ENCODE results near the gene SFXN4.
"Not testable (repeated sequence)": the region's sequence is repeated elsewhere in the genome, so short reads cannot be mapped to it uniquely, and the experiment has no call there.

SFXN4 gene

GRCh38 chr10:119190954-119191785 lies 25.7 kb upstream of the SFXN4 start:
- no peak for DNase-seq (ENCODE audit: low read depth)

- no peak for DNase-seq (ENCODE audit: low read depth)
Measured at GRCh38 chr10:119190353-119190752, 24.8 kb upstream of the SFXN4 start.

GRCh38 chr10:119189811-119190282 lies 24.3 kb upstream of the SFXN4 start:
- DNase-seq (ENCODE audit: low read depth), result no peak

GRCh38 chr10:119183664-119184412 lies 18.3 kb upstream of the SFXN4 start:
- no peak for DNase-seq (ENCODE audit: low read depth)

- DNase-seq (ENCODE audit: low read depth), result not testable (repeated sequence)
Measured at GRCh38 chr10:119180850-119181400, 15.4 kb upstream of the SFXN4 start.

GRCh38 chr10:119178372-119179119 lies 13.0 kb upstream of the SFXN4 start, which contains the start of gene PRDX3:
Gene PRDX3 (minus strand): TSS chr10:119178812. CDS start chr10:119178790, 22 bp downstream.
- peak; percentile 88 for DNase-seq (ENCODE audit: low read depth)

GRCh38 chr10:119177708-119178371 lies 12.3 kb upstream of the SFXN4 start:
- DNase-seq (ENCODE audit: low read depth), result no peak

- no peak for DNase-seq (ENCODE audit: low read depth)
Measured at GRCh38 chr10:119176166-119176565, 10.7 kb upstream of the SFXN4 start.

GRCh38 chr10:119174109-119174508 lies 8.6 kb upstream of the SFXN4 start:
- no peak for DNase-seq (ENCODE audit: low read depth)

GRCh38 chr10:119167041-119167440 lies 1.5 kb upstream of the SFXN4 start:
- DNase-seq (ENCODE audit: low read depth), result no peak

GRCh38 chr10:119166564-119166963 lies 1.1 kb upstream of the SFXN4 start:
- no peak for DNase-seq (ENCODE audit: low read depth)

GRCh38 chr10:119166118-119166500 lies 595 bp upstream of the SFXN4 start:
- no peak for DNase-seq (ENCODE audit: low read depth)

- no peak for DNase-seq (ENCODE audit: low read depth)
Measured at GRCh38 chr10:119162452-119163092, 2.9 kb downstream of the SFXN4 start.

- no peak for DNase-seq (ENCODE audit: low read depth)
Measured at GRCh38 chr10:119161680-119162451, 3.6 kb downstream of the SFXN4 start.

- no peak for DNase-seq (ENCODE audit: low read depth)
Measured at GRCh38 chr10:119159332-119159731, 6.2 kb downstream of the SFXN4 start.

- no peak for DNase-seq (ENCODE audit: low read depth)
Measured at GRCh38 chr10:119153661-119154060, 11.9 kb downstream of the SFXN4 start.

- no peak for DNase-seq (ENCODE audit: low read depth)
Measured at GRCh38 chr10:119153041-119153440, 12.5 kb downstream of the SFXN4 start.

- DNase-seq (ENCODE audit: low read depth), result not testable (repeated sequence)
Measured at GRCh38 chr10:119151601-119152000, 13.9 kb downstream of the SFXN4 start.

GRCh38 chr10:119149729-119150128 lies 15.8 kb downstream of the SFXN4 start:
- DNase-seq (ENCODE audit: low read depth), result no peak

- no peak for DNase-seq (ENCODE audit: low read depth)
Measured at GRCh38 chr10:119149157-119149556, 16.4 kb downstream of the SFXN4 start.

Measured in stimulated activated CD8-positive, alpha-beta memory T cell treated with anti-CD3 and anti-CD28 coated beads, Interleukin-12 subunit alpha, Interleukin-12 subunit beta, amount 100 ng/mL, for 4 hours (primary cell).